Activated T-helper 1 cell treated with anti-CD3 and anti-CD28 coated beads, Interleukin-12 subunit alpha, Interleukin-12 subunit beta, Interleukin-2, Interleukin-4 antibody, amounts not matched to agents 30 ng/mL and 10 ng/mL and 1 ng/mL, durations not matched to agents 14 hours and 24 hours and 36 hours (primary cell): ENCODE data around the gene ASB4. TPM values are rescaled to one million over a fixed set of nuclear protein-coding genes. Genes with fewer than 3 reads are reported as not detected.
"Not testable (repeated sequence)": the region's sequence is repeated elsewhere in the genome, so short reads cannot be mapped to it uniquely, and the experiment has no call there.

Source experiments
- DNase-seq: peaks from one replicate; pipeline ENCODE4 v3.0.0; 2021; ENCODE audit warnings: low spot score
- H3K27ac Mint-ChIP-seq: one replicate; pipeline ENCODE4 v1.8.0; 2021; ENCODE audit warnings: mild to moderate bottlenecking, mixed read lengths
- H3K27me3 Mint-ChIP-seq: one replicate; pipeline ENCODE4 v1.8.0; 2022; ENCODE audit warnings: mild to moderate bottlenecking, moderate library complexity, mixed read lengths; ENCODE audit not compliant: insufficient read depth
- H3K36me3 Mint-ChIP-seq: one replicate; pipeline ENCODE4 v1.8.0; 2021; ENCODE audit warnings: low read depth, mixed read lengths
- H3K4me1 Mint-ChIP-seq: one replicate; pipeline ENCODE4 v1.8.0; 2021; ENCODE audit warnings: low read depth, mixed read lengths
- H3K4me3 Mint-ChIP-seq: one replicate; pipeline ENCODE4 v1.8.0; 2021; ENCODE audit warnings: mild to moderate bottlenecking, moderate library complexity, mixed read lengths
- H3K9me3 Mint-ChIP-seq: one replicate; pipeline ENCODE4 v1.8.0; 2021; ENCODE audit warnings: mixed read lengths
- intact Hi-C: fragments of 100-400 bp; cut with micrococcal nuclease; formaldehyde crosslinking; loops from one replicate; pipeline ENCODE4 v1.15.1; 2024
- total RNA-seq: library from RNA; stranded (reverse); gene quantifications from 2 replicates; pipeline ENCODE4 v1.2.3, GENCODE V29; 2022

ASB4 gene, protein sequence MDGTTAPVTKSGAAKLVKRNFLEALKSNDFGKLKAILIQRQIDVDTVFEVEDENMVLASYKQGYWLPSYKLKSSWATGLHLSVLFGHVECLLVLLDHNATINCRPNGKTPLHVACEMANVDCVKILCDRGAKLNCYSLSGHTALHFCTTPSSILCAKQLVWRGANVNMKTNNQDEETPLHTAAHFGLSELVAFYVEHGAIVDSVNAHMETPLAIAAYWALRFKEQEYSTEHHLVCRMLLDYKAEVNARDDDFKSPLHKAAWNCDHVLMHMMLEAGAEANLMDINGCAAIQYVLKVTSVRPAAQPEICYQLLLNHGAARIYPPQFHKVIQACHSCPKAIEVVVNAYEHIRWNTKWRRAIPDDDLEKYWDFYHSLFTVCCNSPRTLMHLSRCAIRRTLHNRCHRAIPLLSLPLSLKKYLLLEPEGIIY
- total RNA-seq = not detected in 2 replicates

DNA sequence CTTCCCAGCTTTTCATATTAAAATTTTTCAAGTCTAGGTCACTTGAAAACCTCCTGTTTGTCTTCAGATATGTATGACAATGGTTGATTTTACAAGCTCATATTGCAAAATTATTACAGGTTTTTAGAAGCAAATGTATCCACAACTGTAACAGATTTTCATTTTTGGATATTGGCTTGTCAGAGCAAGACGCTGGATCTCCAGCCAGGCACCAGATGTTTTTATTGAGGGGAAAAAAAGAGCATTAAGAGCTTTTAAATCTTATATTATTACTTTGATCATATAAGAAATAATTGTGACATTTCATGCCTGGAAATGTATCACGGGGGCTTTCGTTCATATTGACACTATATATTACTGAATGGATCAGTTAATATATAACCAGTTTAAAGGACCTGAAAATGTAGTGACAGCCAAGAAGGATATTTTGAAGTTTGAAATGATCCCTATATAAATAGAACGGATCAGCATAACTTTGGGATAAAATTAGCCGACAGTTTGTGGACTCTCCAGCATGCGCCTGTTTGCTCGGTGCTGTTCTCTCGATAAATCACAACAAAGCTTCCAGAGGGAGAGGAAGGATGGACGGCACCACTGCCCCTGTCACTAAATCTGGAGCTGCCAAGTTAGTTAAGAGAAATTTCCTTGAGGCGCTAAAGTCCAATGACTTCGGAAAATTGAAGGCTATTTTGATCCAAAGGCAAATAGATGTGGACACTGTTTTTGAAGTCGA lies at the start of gene ASB4:
TSS of gene ASB4 (plus strand) at position 553 of the 733 bp plus-strand sequence. CDS start at position 582, 29 bp downstream.
- DNase-seq = no peak
- Mint-ChIP-seq H3K36me3 (no peaks in the 10 kb centered on the region), H3K27ac (no peak within 1 kb of the TSS), H3K4me3 (no peak within 1 kb of the TSS), H3K4me1 (no peaks in the 10 kb centered on the region), H3K27me3 (no peaks in the 10 kb centered on the region), H3K9me3 (no peaks in the 10 kb centered on the region)
- intact Hi-C loops = no loop called here

DNA sequence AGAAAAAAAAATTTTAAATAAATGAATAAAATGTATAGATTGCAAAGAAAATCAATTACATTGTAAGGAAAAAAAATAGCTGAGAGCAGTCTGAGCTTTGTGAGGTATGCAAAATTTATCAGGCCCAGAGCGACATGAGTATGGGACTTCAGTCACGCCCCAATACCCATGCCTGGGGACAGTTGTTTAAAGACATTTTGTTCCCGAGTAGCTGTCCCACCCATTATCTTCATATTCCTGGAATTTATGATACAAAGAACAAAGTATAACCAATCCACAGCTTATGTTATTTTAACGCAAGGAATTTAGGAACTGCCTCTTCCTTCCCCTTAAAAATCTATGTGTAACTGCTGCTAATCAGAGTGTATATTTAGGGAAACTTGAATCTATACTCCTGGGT lies 49.3 kb upstream of the ASB4 start:
- H3K27ac Mint-ChIP-seq = no peak overlapping the region
- peaks cover 11% of the 10 kb centered on the region for H3K4me1 Mint-ChIP-seq
- intact Hi-C loops = no loop called here
- H3K27me3 Mint-ChIP-seq = peaks cover 16% of the 10 kb centered on the region
- H3K4me3 Mint-ChIP-seq = no peak overlapping the region
- no peak for DNase-seq
- H3K9me3 Mint-ChIP-seq = no peaks in the 10 kb centered on the region
- H3K36me3 Mint-ChIP-seq = peaks cover 4% of the 10 kb centered on the region

DNA sequence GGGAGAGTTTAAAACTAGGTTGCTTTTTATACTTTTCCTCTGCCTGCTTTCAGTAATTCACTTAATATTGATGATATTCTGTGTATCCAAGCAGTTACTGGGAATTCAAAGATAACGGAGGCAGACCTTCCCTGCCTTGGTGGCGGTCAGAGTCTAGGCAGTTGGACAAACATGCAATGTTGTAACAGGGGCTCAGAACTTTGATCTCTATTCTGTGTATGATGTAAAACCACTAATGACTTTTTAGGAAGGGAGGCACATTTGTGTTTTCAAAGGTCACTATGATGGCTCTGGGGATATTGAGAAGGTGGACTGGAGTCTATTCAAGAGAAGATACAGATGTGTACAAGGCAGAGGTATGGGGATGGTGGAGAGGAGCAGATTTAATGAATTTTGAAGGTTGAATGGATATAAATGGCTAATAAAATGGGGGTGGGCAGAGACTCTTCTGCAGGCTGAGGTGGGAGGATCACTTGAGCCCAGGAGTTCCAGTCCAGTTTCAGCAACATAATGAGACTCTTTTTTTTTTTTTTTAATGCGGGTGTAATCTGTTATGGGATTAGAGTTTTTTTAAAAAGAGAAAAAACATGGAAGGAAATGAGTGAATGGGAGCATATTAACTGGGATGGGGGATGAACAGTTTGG lies 45.2 kb upstream of the ASB4 start:
- Mint-ChIP-seq H3K4me3 (no peak overlapping the region), H3K27ac (no peak overlapping the region), H3K36me3 (no peaks in the 10 kb centered on the region), H3K4me1 (no peaks in the 10 kb centered on the region), H3K27me3 (peaks cover 10% of the 10 kb centered on the region), H3K9me3 (no peaks in the 10 kb centered on the region)
- intact Hi-C loops = no loop called here
- DNase-seq = no peak

DNA sequence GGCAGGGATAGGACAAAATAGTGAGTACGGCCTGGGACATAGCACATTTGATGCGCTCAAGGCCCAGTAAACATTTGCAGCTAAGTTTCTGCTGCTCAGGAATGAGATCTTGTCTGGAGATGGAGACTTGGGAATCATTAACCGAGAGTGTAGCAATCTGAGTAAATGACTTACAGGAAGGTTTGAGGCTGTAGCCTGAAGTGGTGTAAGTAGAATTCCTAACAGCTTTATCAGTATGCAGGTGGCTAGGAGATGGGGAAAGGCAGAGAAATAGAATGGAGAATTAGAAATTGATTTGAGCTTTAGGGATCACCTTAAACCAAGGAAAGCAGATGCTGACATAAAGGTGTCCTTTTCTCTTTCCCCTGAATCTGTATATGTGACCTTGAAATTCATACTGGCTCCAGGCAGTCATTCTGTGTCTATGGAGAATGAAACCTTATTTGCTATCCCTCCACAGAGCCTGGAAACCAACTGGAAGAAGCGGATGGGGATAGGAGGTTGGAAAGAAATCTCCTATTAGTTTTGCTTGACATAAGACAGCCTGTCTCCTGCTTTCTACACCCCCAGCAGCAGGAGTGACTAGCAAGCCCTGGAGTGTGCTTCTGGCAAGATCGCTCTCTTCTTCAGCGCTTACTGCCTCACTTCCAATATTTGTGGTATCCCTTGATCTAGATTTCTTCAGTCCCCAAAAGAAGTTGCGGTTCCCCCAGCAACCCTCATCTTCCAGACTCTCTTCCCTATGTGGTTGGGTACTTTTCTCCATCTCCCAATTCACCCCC lies 44.5 kb upstream of the ASB4 start:
- Mint-ChIP-seq H3K27me3 (peaks cover 8% of the 10 kb centered on the region), H3K27ac (no peak overlapping the region), H3K9me3 (no peaks in the 10 kb centered on the region), H3K36me3 (no peaks in the 10 kb centered on the region), H3K4me1 (no peaks in the 10 kb centered on the region), H3K4me3 (no peak overlapping the region)
- no peak for DNase-seq
- intact Hi-C loops = no loop called here

DNA sequence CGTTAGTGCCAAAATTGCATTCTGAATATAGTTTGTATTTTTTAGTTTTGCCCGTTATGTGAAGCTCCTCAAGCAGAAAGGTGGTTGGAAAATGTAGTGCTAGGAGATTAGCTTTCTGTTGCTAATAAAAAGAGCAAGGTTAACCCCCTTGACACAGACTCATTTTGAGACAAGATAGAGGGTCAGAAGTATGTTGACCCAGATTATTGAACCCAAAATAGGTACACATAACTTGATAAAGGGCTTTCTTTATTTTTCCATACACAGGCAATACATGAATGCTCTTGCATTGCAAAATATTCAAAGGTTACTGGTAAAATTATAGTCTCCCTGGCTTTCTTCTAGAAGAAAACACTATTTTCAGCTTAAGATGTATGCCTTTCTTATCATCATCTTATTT lies 40.9 kb upstream of the ASB4 start:
- intact Hi-C loops = no loop called here

DNA sequence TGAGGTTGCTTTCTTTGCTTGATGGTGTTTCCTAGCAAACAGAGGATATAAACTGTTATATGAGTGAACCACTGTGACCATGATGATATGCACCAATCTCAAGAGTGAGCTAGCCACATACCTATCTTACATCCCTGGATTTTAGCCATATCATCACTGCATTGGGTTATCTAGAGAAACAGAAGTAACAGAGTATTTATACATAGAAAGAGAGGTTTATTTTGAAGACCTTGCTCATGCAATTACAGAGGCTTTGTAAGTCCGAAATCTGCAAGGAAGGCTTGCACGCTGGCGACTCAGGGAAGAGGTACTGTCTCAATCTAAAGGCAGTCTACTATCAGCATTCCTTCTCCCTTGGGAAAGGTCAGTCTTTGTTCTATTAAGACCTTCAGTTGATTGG lies 39.1 kb upstream of the ASB4 start:
- Mint-ChIP-seq H3K36me3 (no peaks in the 10 kb centered on the region), H3K9me3 (no peaks in the 10 kb centered on the region), H3K4me3 (no peak overlapping the region), H3K4me1 (no peaks in the 10 kb centered on the region), H3K27me3 (peaks cover 3% of the 10 kb centered on the region), H3K27ac (no peak overlapping the region)
- no peak for DNase-seq
- intact Hi-C loops = no loop called here

More for the DNA sequence above, 40.9 kb upstream of the ASB4 start:
- Mint-ChIP-seq H3K27ac (no peak overlapping the region), H3K4me3 (no peak overlapping the region), H3K27me3 (peaks cover 5% of the 10 kb centered on the region), H3K36me3 (no peaks in the 10 kb centered on the region), H3K4me1 (no peaks in the 10 kb centered on the region), H3K9me3 (no peaks in the 10 kb centered on the region)
- no peak for DNase-seq

DNA sequence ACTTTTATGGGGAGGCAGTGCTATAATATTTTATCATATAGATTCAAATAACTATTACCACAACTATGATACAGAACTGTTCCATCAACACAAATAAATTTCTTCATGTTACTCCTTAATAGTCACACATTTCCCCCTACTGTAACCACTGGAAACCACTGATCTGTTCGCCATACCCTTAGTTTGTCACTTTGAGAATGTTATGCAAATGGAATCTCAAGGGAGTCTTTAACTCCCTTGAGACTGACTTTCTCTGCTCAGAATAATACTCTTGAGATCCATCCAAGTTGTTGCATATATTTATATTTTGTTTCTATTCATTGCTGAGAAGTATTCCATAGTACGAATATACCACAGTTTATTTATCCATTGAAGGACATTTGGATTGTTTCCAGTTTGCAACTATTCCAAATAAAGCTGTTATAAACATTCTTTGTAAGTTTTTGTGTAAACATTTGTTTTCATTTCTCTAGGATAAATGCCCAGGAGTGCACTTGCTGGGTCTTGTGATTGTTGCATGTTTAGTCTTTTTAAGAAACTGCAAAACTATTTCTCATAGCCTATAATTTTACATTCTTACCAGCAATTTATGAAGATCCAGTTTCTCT lies 31.2 kb upstream of the ASB4 start:
- H3K27ac Mint-ChIP-seq = no peak overlapping the region
- no peaks in the 10 kb centered on the region for H3K4me1 Mint-ChIP-seq
- DNase-seq = no peak
- H3K36me3 Mint-ChIP-seq = no peaks in the 10 kb centered on the region
- peaks cover 5% of the 10 kb centered on the region for H3K9me3 Mint-ChIP-seq
- no peak overlapping the region for H3K4me3 Mint-ChIP-seq
- peaks cover 15% of the 10 kb centered on the region for H3K27me3 Mint-ChIP-seq
- intact Hi-C loops = no loop called here

DNA sequence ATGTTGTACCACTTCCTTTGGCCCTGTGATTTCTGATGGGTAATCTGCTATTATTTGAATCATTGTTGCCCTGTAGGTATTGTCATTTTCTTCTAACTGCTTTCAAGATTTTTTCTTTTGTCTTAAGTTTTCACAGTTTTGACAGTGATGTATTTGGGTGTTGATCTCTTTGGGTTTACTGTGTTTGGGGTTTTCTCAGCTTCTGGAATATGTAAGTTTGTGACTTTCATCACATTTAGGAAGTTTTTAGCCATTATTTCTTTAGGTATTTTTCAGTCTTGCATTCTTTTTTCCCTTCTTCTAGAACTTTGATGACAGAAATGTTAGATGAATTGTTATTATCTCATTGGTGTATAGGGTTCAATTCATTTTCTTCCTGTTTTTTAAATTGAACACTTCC lies 27.8 kb upstream of the ASB4 start:
- Mint-ChIP-seq H3K27ac (no peak overlapping the region), H3K4me3 (no peak overlapping the region)

DNA sequence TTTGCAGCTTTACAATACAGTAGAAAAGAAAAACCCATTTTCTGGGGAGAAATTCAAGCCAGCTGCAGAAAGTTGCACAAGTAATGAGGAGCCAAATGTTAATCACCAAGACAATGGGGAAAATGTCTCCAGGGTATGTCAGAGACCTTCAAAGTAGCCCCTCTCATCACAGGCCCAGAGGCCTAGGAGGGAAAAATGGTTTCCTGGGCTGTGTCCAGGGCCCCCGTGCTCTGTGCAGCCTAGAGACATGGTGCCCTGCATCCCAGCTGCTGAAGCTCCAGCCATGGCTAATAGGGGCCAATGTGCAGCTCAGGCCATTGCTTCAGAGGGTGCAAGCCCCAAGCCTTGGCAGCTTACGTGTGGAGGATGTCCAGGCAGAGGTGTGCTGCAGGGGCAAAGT lies 25.1 kb upstream of the ASB4 start:
- H3K27me3 Mint-ChIP-seq = peaks cover 10% of the 10 kb centered on the region
- H3K27ac Mint-ChIP-seq, H3K36me3 Mint-ChIP-seq, H3K4me1 Mint-ChIP-seq, H3K4me3 Mint-ChIP-seq, intact Hi-C loops, DNase-seq: not testable (repeated sequence)
- H3K9me3 Mint-ChIP-seq = peaks cover 26% of the 10 kb centered on the region

More for the DNA sequence above, 27.8 kb upstream of the ASB4 start:
- Mint-ChIP-seq H3K9me3 (peaks cover 26% of the 10 kb centered on the region), H3K4me1 (no peaks in the 10 kb centered on the region), H3K36me3 (no peaks in the 10 kb centered on the region), H3K27me3 (peaks cover 13% of the 10 kb centered on the region)
- DNase-seq = no peak
- intact Hi-C loops = no loop called here

DNA sequence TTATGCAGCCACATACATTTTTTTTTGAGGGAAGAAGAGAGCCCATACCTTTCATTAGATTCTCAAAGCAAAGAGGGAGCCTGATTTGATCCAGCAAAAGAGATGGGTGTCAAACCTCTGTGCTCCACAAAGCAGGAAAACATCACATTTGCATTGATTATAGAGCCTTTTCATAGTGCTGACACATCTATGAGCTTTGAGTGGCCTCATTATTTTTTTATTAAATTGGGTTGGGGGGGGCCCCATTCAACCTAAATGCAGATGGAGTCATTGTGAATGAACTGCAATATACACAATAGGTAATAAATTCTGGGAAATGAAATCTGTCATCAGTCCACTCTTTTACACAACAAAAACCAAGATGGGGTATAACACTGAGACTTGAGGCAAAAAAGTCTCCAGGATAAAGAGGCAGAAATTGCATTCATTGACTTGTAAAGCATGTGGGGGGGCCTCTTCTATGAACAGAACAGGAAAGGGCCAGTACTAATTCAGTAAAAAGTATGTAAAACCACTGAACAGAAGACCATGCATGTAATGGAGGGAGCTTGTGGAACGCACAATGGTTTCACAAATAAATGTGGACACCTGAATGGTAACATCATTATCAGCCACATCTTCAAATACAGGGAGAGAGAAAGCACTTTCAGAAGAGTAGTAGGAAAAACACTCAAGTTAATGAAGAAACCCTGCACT lies 17.7 kb upstream of the ASB4 start:
- intact Hi-C loops = no loop called here
- no peak for DNase-seq
- Mint-ChIP-seq H3K4me1 (peaks cover 15% of the 10 kb centered on the region), H3K27me3 (no peaks in the 10 kb centered on the region), H3K27ac (no peak overlapping the region), H3K4me3 (no peak overlapping the region), H3K36me3 (no peaks in the 10 kb centered on the region), H3K9me3 (no peaks in the 10 kb centered on the region)

DNA sequence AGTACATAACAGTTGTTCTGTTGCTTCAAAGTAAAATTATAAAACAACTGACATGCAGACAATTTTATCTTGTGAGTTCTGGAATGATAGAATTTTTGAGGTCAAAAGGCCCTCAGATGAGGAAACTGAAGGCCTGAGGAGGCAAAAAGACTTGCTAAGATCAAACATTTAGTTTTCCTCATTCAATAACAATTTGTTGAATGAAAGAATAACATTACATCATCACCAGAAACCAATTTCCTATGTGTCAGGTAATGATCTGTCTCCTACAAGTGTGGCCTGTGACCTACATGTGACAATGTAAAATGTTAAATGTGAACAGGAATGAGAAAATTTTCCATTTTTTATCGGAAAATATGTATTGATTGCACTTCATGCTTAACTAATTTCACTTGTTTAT lies 16.6 kb upstream of the ASB4 start:
- no peak for DNase-seq
- no peaks in the 10 kb centered on the region for H3K36me3 Mint-ChIP-seq
- intact Hi-C loops = no loop called here
- no peak overlapping the region for H3K27ac Mint-ChIP-seq
- H3K27me3 Mint-ChIP-seq = no peaks in the 10 kb centered on the region
- H3K9me3 Mint-ChIP-seq = no peaks in the 10 kb centered on the region
- peaks cover 15% of the 10 kb centered on the region for H3K4me1 Mint-ChIP-seq
- no peak overlapping the region for H3K4me3 Mint-ChIP-seq

DNA sequence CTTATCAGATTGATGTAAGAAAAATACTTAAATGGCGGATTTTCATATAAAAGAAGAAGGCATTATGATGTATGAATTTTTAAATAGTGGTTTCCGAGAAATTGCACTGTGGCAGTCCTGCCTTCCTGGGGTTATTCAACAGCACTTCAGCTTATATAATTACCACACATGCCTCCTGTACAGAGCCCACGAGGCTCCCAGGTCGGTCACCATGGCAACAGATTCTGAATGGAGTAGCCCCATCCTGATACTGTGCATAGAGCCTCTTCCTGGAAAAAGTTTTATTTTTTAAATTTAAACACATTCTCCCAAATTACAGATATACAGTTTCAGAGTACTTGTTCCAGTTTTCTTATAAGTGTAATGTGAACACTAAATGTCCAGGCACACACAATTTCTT lies 15.9 kb upstream of the ASB4 start:
- Mint-ChIP-seq H3K27ac (no peak overlapping the region), H3K9me3 (no peaks in the 10 kb centered on the region), H3K4me3 (no peak overlapping the region), H3K27me3 (peaks cover 2% of the 10 kb centered on the region), H3K36me3 (no peaks in the 10 kb centered on the region), H3K4me1 (peaks cover 15% of the 10 kb centered on the region)
- DNase-seq = no peak
- intact Hi-C loops = loop anchor here (10.0 kb wide), 2 partner anchors 225 to 955 kb away; no protein-coding TSS in a partner anchor
